ENCODE results near the gene DDB1.

DDB1 gene

DNA sequence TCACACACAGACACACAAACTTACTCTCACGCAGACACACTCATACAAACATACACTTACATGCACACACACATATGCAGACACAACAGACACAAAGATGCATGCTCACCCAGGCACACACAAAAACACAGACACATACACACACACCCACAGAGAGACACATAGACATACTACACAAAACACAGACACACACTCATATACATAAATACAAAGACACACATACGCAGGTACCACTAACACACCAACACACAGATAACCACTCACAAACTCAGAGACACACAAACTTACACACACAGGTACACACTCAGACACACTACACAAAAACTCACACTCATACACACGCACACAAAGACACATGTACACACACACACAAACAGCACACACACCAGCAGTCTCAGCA is 60.2 kb downstream of the DDB1 start:
- no peak overlapping the region for H3K4me3 ChIP-seq (ENCODE audit: low read depth, low read length)
- no peak for DNase-seq (ENCODE audit: low read depth, low spot score)
- TF ChIP-seq, protein P1, sequence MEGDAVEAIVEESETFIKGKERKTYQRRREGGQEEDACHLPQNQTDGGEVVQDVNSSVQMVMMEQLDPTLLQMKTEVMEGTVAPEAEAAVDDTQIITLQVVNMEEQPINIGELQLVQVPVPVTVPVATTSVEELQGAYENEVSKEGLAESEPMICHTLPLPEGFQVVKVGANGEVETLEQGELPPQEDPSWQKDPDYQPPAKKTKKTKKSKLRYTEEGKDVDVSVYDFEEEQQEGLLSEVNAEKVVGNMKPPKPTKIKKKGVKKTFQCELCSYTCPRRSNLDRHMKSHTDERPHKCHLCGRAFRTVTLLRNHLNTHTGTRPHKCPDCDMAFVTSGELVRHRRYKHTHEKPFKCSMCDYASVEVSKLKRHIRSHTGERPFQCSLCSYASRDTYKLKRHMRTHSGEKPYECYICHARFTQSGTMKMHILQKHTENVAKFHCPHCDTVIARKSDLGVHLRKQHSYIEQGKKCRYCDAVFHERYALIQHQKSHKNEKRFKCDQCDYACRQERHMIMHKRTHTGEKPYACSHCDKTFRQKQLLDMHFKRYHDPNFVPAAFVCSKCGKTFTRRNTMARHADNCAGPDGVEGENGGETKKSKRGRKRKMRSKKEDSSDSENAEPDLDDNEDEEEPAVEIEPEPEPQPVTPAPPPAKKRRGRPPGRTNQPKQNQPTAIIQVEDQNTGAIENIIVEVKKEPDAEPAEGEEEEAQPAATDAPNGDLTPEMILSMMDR (IDR thresholded peaks at IDR 0.05; ENCODE audit: low read depth, low read length), result no peak
- in situ Hi-C loops (cut with HindIII; ENCODE audit: low sequenced_read_pairs), result no loop called here

DNA sequence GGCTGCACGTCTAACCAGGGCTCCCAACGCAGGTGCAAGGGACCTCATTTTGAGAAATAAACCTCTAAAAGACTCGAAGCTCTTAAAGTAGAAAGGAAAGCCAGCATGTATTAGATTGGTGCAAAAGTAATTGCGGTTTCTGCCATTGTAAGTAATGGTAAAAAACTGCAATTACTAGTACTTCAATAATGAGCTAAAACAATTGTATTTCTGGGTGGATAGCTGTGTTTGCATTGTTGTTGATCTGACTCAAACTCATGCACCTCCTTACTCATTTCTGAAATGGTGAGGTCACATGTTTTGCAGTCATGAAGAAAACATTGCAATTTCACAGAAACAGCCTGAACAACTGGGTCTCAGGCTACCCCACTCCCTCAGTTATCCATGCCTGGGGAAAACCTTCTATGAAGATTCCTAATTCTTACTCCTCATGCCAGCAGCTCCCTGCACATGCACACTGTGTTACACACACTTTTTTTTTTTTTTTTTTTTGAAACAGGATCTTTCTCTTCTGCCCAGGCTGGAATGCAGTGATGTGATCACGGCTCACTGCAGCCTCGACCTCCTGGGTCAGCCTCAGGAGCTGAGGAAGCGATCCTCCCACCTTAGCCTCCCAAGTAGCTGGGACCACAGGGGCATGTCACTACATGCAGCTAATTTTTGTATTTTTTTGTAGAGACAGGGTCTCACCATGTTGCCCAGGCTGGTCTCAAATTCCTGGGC is 62.4 kb downstream of the DDB1 start:
- no peak for DNase-seq (ENCODE audit: low read depth, low spot score)
- TF ChIP-seq, protein P1 (IDR thresholded peaks at IDR 0.05; ENCODE audit: low read depth, low read length), result no peak
- no peak overlapping the region for H3K4me3 ChIP-seq (ENCODE audit: low read depth, low read length)
- in situ Hi-C loops (cut with HindIII; ENCODE audit: low sequenced_read_pairs), result no loop called here

DNA sequence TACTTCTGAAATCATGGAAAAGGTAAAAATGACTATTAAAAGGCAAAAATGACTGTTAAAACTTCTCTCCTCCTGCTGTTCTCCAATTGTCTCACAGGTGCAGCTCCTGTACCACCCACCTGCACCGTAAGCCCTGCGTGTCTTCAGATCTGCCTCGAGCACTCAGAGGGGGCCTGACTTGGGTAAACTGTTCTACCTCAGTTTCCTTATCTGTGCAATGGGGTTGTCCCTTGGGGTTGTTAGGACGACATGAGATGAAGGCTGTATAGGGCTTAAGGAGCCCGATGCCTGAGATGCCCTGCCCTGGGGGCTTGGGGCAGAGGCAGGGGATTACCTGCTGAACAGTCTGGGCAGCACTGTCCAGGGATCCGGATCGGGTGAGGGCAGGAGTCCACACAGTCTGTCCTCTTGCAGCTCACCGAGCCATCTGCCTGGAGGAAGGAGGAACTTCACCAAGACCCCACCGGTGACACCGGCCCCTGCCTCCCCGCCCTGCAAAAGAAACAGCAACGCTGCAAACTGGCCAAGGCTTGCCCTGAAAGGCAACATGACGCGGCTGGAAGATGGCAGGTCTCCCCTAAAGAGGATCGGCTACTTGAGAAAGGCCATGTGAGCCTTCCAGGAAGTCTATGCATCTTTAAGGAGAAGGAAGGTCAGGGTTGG is 64.2 kb downstream of the DDB1 start:
- no peak for DNase-seq (ENCODE audit: low read depth, low spot score)
- no peak overlapping the region for H3K4me3 ChIP-seq (ENCODE audit: low read depth, low read length)
- in situ Hi-C loops (cut with HindIII; ENCODE audit: low sequenced_read_pairs), result no loop called here
- TF ChIP-seq, protein P1 (IDR thresholded peaks at IDR 0.05; ENCODE audit: low read depth, low read length), result no peak

DNA sequence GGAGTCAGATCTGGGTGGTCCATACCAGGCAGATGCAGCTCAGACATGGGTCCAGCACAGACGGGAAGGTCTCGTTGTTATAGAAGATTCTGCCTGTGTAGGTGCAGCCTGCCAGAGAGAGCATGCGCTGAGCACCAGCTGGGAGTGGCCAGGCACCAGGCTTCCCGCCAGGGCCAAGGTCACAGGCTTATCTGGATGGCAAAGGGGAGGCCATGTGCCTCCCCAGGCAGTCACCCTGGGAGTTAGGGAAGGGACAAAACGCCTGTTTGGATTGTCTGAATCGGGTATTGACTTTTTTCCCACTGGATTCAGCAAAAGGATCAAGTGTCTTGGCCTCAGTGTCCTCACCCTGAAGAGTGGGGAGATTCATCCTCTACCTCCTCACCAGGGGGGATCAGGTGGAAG is 65.5 kb downstream of the DDB1 start:
- H3K4me3 ChIP-seq (ENCODE audit: low read depth, low read length), result no peak overlapping the region
- in situ Hi-C loops (cut with HindIII; ENCODE audit: low sequenced_read_pairs), result no loop called here

DNA sequence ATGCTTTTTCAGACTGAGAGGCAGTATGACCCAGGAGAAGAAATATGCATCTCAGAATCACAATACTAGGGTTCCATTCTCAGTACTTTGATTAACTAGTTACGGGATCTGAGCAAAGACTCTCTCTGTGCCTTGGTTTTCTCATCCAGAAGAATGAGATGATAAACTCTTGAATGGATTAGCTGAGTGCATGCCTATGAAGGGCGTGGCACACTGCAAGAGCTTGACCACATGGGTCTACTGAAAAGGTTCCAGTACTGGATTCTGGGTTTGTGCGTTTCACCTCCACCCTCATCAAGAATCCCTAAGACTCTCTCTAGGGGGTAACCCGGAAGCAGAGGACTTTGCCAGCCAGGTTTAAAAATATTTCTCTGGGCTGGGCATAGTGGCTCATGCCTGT is 66.3 kb downstream of the DDB1 start:
- DNase-seq (ENCODE audit: low read depth, low spot score), result no peak
- TF ChIP-seq, protein P1 (IDR thresholded peaks at IDR 0.05; ENCODE audit: low read depth, low read length), result no peak
- in situ Hi-C loops (cut with HindIII; ENCODE audit: low sequenced_read_pairs), result no loop called here

More for the DNA sequence above, 65.5 kb downstream of the DDB1 start:
- TF ChIP-seq, protein P1 (IDR thresholded peaks at IDR 0.05; ENCODE audit: low read depth, low read length), result no peak
- no peak for DNase-seq (ENCODE audit: low read depth, low spot score)

DNA sequence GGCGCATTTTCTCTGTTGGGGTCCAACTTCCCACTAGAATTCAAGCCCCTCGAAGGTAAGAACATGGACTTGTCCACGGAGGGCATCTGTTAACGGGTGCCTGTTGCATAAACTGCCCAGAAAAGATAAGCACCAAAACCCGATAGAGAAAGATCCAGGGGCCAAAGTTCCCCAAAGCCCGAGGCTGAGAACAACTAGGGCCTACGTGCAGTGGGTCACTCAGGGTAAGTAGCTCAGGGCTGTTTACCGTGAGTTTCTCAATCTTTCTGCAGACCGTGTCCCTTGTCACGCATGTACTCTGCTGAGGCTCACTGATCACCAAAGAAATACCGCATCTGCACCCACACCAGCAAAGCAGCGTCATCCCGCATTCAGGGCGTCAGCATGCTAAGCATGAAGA is 67.5 kb downstream of the DDB1 start:
- DNase-seq (ENCODE audit: low read depth, low spot score), result no peak
- in situ Hi-C loops (cut with HindIII; ENCODE audit: low sequenced_read_pairs), result no loop called here
- H3K4me3 ChIP-seq (ENCODE audit: low read depth, low read length), result no peak overlapping the region
- TF ChIP-seq, protein P1 (IDR thresholded peaks at IDR 0.05; ENCODE audit: low read depth, low read length), result no peak

More for the DNA sequence above, 66.3 kb downstream of the DDB1 start:
- H3K4me3 ChIP-seq (ENCODE audit: low read depth, low read length), result no peak overlapping the region
